Heart left ventricle (tissue), 13 donors: ENCODE data around the gene PDCD1.

Experiments
- CTCF ChIP-seq, 12 donors: fragments of 200-600 bp; sonication (generic) in 4 of 12; IDR thresholded peaks; one replicate each; pipeline versions ENCODE4 v1.5.0 to v1.8.0; 2018 to 2022; ENCODE audit warnings: antibody characterized with exemption in 12 of 12, mild to moderate bottlenecking in 5 of 12
- POLR2A ChIP-seq, 2 donors: fragments of 450-650 bp; IDR thresholded peaks; one replicate each; pipeline ENCODE4 v1.6.1; 2017; ENCODE audit warnings: antibody characterized with exemption in 2 of 2, mild to moderate bottlenecking in 2 of 2, moderate library complexity in 2 of 2
- donor health status: ischemic (EF 13 %, LVEDD 7.1; RV severe dilation, severe dysfunction).
- donor health status: DM: no; HTN: yes; CAD: no.
- donor health status: DM: no; HTN: no; CAD: no.
- donor health status: ischemic (EF 25% LVEDD 6.9; RV normal size, moderate dysfunction).
- donor health status: ischemic (EF 25% LVEDD 5.7; RV mildly dilated, moderate dysfunction).
- donor health status: ischemic (EF 35%, LVEDD 5.7; RV mildly dilated, moderate dysfunction).
- donor health status: nonischemic (EF 11% LVEDD 7.7; RV severe dilation, severe dysfunction).
- donor health status: DM: yes; HTN: yes; CAD: no.
- donor health status: PGD.
- donor health status: ischemic (EF 29% LVEDD 5.4; RV normal size, mild dysfunction).
- donor health status: nonischemic (EF 23%, LVEDD 6.1; RV moderate dilation, normal function).

GRCh38 chr2:241810307-241811200 lies 48.1 kb downstream of the PDCD1 start:
- TF ChIP-seq CTCF (IDR thresholded peaks at IDR 0.05) (no peak), POLR2A (IDR thresholded peaks at IDR 0.05) (no peak)
